GM19193 (cell line): Measurements from ENCODE around the gene ARPC4.
A peak's percentile ranks its signal among the peaks of the same experiment; 100 is the strongest.

Experiments
- POLR2A ChIP-seq: IDR thresholded peaks from 4 replicates; pipeline ENCODE4 v1.6.1; 2011; ENCODE audit not compliant: insufficient read depth, insufficient read length; ENCODE audit errors: extremely low read depth

Gene ARPC4

DNA sequence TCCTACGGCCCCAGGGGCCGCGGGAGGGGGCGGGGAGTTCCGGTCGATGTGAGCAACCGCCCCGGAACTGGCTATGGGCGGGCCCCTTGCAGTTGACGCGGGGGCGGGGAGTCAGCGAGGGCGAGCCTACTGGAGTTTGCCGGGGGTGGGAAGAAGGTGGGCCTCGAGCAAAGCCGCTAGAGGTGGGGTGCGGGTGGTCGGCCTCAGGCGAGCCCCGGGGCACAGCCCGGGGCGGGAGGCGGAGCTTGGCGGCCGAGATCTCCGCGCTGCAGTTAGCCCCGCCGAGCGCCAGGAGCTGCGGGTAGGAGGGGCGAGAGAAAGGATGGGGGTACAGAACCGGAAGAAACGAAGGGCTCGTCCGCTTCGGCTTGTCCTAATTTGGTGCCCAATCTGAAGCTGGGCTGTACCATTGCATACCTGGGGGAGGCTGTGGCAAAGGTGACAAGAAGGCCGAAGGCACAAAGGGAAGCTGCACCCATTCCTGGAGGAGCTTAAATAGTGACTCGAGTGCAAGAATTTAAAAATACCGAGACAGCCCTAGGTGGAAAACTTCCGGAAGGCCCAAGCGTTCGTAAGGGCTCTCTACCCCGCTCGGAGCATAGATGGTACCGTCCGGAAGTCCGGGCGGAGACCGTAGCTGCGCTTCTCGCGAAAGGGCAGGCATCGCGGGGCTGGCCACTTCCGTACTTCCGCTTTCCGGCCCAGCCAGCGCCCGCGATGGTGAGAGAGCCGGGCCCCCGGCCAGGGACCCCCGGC lies at the start of gene ARPC4, which contains the start of gene TADA3:
TSS of gene ARPC4 (plus strand) at position 678 of the 756 bp plus-strand sequence. CDS start at position 718, 40 bp downstream.
TSS of gene TADA3 (minus strand) at position 69 of the 756 bp plus-strand sequence. CDS start 1,007 bp downstream, outside the sequence.
- TF ChIP-seq POLR2A = peak; percentile 92

- TF ChIP-seq POLR2A = no peak
Measured at GRCh38 chr3:9743548-9743947, 49.3 kb upstream of the ARPC4 start.

DNA sequence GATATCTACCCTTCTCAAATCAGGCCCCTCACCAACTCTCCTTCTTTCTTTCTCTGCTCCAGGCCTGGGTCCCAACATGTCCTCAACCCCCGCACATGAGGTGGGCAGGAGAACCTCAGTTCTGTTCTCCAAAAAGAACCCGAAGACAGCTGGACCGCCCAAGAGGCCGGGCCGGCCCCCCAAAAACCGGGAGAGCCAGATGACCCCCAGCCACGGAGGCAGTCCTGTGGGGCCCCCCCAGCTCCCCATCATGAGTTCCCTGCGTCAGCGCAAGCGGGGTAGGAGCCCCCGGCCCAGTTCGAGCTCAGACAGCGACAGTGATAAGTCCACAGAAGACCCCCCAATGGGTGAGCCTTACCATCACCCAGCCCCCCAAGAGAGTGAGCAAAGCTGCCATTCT lies 48.7 kb upstream of the ARPC4 start:
- TF ChIP-seq POLR2A = no peak

DNA sequence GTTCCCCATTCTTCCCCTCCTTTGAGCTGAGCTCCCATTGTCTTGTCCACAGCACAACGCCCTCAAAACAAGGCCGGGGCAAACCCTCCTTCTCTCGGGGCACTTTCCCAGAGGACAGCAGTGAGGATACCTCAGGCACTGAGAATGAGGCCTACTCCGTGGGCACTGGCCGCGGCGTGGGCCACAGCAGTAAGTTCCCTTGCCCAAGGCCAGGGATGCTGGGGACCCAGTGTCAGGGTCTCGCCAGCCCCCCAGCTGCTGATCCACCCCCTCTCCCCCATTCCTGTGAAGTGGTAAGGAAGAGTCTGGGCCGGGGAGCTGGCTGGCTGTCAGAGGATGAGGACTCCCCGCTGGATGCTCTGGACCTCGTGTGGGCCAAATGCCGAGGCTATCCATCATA lies 47.4 kb upstream of the ARPC4 start:
- TF ChIP-seq POLR2A = no peak

DNA sequence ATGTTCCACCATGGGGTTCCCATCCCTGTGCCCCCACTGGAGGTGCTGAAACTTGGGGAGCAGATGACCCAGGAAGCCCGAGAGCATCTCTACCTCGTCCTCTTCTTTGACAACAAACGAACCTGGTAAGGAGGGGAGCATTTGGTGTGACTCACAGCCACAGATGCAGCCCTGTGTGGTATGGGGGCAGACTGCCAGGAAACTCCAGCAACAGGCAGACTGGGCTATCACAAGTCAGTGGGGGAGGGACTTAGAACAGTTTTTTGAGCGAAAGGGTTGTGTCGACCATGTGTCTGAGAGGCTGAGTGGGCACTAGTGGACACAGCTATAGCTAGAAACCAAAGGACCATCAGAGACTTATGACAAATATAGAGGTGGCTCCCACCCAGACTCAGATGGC lies 46.6 kb upstream of the ARPC4 start:
- no peak for TF ChIP-seq POLR2A

GRCh38 chr3:9747267-9747666 lies 45.6 kb upstream of the ARPC4 start:
- TF ChIP-seq POLR2A = no peak

DNA sequence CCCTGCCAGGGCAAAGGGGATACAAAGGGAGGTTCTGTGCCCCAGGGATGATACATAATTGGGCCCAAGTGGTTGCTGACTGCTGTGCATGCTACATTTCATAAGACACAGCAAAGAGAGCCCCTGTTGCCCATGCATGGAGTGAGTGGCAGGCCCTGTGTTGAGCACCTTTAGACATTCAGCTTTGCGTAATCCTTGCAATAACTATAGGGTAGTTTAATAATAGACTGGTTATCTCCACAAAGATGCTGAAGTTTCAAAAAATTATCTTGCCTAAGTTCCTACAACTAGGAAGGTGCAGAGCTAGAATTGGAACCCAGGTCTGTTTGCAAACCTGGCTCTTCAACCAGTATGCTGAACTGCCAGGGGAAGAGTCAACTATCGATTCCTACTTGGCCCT lies 44.9 kb upstream of the ARPC4 start:
- no peak for TF ChIP-seq POLR2A

- TF ChIP-seq POLR2A = no peak
Measured at GRCh38 chr3:9749296-9749644, 43.6 kb upstream of the ARPC4 start.

GRCh38 chr3:9749645-9750555 lies 43.0 kb upstream of the ARPC4 start, which contains the start of gene OGG1:
TSS of gene OGG1 (plus strand) at chr3:9749952. CDS start at chr3:9750287, 335 bp downstream.
- peak; percentile 62 for TF ChIP-seq POLR2A

DNA sequence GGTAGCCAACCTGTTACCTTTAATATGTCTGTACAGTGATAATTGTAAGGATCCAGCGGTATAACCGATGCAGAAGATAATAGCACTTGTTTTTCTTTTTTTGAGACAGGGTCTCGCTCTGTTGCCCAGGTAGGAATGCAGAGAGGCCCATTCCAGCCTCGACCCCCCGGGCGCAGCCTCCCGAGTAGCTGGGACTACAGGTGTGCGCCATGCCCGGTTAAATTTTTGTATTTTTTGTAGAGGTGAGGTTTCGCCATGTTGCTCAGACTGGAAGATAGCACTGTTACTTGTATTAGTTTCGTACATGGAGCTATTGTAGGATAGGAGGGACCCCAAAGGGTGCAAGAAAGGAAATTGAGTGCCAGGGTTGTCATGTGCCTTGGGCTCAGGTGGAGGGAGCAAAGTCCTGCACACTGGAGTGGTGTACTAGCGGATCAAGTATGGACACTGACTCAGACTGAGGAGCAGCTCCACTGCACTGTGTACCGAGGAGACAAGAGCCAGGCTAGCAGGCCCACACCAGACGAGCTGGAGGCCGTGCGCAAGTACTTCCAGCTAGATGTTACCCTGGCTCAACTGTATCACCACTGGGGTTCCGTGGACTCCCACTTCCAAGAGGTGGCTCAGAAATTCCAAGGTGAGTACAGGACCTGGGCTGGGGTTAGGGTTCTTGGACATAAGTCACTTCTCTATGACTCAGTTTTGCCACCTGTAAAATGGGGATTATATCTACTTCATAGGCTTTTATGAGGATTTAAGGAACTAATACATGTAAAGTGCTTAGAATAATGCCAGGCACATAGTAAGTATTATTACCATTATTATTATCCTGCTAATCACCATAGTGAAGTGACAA lies 42.1 kb upstream of the ARPC4 start:
- TF ChIP-seq POLR2A = no peak

- no peak for TF ChIP-seq POLR2A
Measured at GRCh38 chr3:9754678-9755077, 38.2 kb upstream of the ARPC4 start.

GRCh38 chr3:9757427-9757826 lies 35.5 kb upstream of the ARPC4 start:
- TF ChIP-seq POLR2A = no peak

- no peak for TF ChIP-seq POLR2A
Measured at GRCh38 chr3:9760779-9761505, 31.9 kb upstream of the ARPC4 start.

GRCh38 chr3:9761919-9762318 lies 31.0 kb upstream of the ARPC4 start:
- no peak for TF ChIP-seq POLR2A

DNA sequence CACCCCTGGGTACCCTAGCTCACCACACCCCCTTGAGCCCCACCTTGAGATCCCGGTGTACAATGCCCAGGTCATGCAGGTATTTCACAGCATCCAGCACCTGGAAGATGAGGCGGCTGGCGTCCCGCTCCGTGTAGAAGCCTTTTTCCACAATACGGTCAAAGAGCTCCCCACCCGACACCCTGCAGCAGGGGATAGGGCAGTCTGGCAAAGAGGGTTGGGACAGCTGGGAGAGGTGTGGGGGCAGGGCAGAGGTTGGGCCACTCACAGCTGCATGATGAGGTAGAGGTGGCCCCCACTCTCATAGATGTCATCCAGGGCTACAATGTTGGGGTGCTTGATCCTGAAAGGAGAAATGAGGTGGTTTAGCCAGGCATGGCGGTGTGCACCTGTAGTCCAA lies 30.0 kb upstream of the ARPC4 start:
- TF ChIP-seq POLR2A = no peak

DNA sequence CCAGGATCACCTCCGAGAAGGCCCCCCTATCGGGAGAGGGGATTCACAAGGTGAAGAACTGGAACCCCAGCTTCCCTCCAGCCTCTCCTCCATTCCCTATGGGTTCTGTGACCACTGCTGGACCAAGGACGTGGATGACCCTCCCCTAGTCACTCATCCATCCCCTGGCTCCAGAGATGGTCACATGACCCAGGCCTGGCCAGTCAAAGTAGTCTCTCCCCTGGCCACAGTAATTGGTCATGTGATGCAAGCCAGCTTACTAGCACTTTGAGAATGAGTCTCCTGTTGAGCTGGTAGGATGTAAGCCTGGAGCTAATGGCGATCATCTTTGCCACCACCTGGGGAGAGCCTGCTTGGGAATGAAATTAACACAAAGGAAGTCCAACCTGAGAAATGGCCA lies 27.0 kb upstream of the ARPC4 start:
- no peak for TF ChIP-seq POLR2A
